Measurements from ENCODE around the gene MAP3K2.

- TF ChIP-seq CTCF (IDR thresholded peaks at IDR 0.05) = no peak
- TF ChIP-seq POLR2A (IDR thresholded peaks at IDR 0.05) = no peak
Observed at GRCh38 chr2:127360242-127360641, 27.5 kb downstream of the MAP3K2 start.

All from uterus (tissue), 2 donors.